NCI-H187 treated with DMSO at 0.1 percent for 48 hours (cell line): ENCODE measurements around the gene WNK2.

Experiments
- DNase-seq: peaks from one replicate; lab custom pipeline; 2025; lab: John Stamatoyannopoulos, UW

The WNK2 gene

GRCh38 chr9:93185266-93186214, 1.6 kb downstream of the WNK2 start:
- no peak for DNase-seq

GRCh38 chr9:93186215-93186945, 2.4 kb downstream of the WNK2 start:
- DNase-seq, result no peak

DNA sequence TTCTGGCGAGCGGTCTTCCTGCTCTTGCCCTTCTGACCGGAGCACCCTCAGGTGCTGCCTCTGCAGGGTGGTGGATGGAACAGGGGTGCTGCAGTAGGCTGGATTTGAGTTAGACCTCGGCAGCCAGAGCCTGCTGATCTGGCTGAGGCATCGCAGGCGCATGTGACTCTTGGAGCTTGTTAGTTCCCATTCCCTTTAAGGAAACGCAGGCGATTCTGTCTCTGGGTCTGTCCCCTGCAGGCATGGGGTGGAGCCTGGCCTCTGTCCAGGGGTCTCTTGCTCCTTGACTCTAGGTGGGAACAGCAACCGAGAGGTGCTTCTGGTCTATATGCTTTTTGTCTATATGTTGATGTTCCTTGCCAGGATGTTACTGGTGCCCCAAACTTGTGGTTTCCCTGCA, 3.1 kb downstream of the WNK2 start:
- DNase-seq, result no peak

GRCh38 chr9:93187574-93187973, 3.6 kb downstream of the WNK2 start:
- no peak for DNase-seq

GRCh38 chr9:93188426-93189368, 4.8 kb downstream of the WNK2 start:
- no peak for DNase-seq

- no peak for DNase-seq
These were observed 5.6 kb downstream of the WNK2 start for GRCh38 chr9:93189369-93190132.

DNA sequence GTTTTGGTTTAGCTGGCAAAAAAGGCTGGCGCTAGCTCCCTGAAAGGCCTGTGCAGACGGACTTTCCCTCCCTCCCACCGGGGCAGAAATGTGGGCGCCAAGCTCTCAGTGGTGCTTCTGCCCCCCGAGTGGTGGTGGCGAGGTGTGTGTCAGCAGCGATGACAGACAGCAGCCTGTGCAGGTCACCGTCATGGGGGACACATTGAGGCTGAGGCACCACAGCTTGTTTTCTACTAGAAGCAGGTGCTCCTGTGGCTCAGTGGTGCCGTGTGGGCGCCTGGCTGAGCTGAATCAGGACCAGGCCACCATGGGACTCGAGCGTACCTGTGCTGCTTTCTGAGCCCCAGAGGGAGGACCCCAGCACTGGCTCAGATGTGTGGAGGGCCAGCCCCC, 6.2 kb downstream of the WNK2 start:
- DNase-seq, result no peak

DNA sequence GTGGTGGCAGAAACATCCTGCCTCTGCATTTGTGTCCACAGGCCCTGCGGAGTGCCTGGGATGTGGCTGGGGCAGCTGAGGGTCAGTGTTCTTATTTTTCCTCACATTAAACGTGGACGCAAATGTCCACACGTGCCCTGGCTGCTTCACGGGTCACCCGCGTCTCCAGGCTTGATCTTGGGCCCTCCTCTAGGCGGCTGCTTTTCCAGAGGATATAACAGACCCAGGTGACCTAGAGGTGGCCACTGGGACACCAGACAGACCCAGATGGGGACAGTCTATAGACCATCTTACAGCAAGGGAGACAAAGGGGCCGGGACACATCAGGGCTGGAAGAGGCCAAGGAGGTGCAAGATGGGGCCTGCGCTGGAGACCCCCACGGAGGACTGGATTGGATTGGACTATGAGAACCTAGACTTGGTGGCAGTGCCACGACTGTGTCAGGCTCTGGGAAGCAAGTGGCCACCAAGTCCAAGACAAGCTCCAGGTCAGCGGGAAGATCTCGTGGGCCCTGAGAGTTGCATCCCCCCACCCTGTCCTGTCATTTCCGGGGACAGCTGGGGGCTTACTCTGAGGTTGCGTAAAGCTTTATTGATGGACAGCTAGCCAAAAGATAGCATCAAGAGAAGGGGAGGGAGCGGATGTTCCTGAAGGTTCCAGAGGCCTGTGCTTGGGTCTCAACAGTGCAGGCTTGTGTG, 6.9 kb downstream of the WNK2 start:
- DNase-seq, result no peak

GRCh38 chr9:93191354-93191660, 7.4 kb downstream of the WNK2 start:
- DNase-seq, result no peak

- no peak for DNase-seq
These were observed 8.9 kb downstream of the WNK2 start for GRCh38 chr9:93192721-93193387.

GRCh38 chr9:93193388-93194220, 9.7 kb downstream of the WNK2 start:
- peak; percentile 49 for DNase-seq

- no peak for DNase-seq
These were observed 10.3 kb downstream of the WNK2 start for GRCh38 chr9:93194221-93194625.

DNA sequence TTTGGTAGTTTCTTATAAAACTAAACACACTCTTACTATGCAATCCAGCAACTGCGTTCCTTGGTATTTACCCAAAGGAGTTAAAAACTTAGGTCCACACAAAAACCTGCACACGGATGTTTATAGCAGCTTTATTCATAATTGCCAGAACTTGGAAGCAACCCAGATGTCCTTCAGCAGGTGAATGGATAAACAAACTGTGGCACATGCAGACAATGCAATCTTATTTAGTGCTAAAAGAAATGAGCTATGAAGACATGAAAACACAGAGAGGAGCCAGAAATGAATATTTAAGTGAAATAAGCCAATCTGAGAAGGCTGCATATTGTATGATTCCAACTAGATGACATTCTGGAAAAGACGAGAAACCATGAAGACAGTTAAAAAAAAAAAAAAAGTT, 10.7 kb downstream of the WNK2 start:
- DNase-seq, result no peak

GRCh38 chr9:93196096-93197055, 12.4 kb downstream of the WNK2 start:
- no peak for DNase-seq

DNA sequence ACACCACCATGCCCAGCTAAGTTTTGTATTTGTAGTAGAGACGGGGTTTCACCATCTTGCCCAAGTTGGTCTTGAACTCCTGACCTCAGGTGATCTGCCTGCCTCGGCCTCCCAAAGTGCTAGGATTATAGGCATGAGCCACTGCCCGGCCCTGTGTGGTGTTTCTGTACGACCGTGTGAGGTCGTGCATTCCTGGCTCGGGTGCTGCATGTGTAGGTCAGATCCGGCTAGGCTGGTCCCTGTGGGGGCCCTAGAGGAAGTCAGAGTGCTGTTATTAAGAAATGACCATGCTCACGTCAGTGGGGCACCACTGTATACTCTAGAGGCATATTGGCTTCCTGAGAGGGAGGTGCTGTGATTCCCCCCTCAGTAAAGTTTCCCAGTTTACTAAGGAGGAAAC, 13.7 kb downstream of the WNK2 start:
- no peak for DNase-seq

- no peak for DNase-seq
These were observed 14.3 kb downstream of the WNK2 start for GRCh38 chr9:93198117-93198837.

DNA sequence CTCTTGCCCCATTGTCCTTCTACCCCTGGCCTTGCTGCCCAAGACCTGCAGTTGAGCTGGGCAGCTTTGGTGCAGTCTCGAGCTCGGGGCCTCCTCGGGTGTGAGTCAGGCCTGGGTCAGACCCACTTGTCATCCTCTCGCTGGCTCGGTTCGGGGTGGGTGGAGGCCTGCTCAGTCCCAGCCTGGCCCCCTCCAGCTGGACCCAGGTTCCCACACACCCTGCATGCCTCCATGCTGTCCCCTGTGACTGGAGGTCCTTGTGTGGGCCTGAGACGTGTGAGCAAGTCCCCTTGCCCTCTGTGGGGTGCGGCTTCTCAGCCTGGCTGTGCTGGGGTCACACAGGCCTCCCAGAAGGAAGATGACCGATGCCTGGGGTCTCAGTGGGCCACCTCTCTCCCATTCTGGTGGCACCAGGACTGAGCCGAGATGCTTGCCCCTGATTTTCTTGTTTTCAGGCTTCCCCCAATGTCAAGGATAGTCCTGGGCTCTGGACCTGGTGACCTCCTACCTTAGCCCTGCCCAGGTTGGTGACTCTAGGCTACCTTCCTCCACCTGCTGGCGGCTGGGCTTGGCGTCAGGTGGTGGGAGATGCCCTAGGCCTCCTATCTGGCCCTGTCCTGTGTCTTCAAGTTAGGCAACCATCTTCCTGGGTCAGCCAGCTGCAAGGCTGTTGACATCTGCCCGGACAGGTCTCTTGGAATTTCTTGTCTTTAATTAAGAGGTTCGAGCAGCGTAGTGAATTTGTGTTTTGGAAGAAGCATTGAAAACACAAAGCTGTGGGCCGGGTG, 15.1 kb downstream of the WNK2 start:
- no peak for DNase-seq
